ENCODE data around the gene UQCRC1.

GRCh38 chr3:48648188-48648850 is 38.9 kb upstream of the UQCRC1 start:
- TF ChIP-seq CTCF (conservative IDR thresholded peaks at IDR 0.05 in 1 of 2, IDR thresholded peaks at IDR 0.05 in 1 of 2; ENCODE audit: low read depth in 1 of 2, low read length in 2 of 2) (no peak), EZH2 (IDR thresholded peaks at IDR 0.05; ENCODE audit: low read length, missing control alignments) (no peak)
